NK-92 (cell line): Measurements from ENCODE around the gene CCNI.

ENCODE experiments used
- DNase-seq: peaks from one replicate; lab custom pipeline; 2025; ENCODE audit not compliant: unreplicated experiment; lab: John Stamatoyannopoulos, UW

Gene CCNI

DNA sequence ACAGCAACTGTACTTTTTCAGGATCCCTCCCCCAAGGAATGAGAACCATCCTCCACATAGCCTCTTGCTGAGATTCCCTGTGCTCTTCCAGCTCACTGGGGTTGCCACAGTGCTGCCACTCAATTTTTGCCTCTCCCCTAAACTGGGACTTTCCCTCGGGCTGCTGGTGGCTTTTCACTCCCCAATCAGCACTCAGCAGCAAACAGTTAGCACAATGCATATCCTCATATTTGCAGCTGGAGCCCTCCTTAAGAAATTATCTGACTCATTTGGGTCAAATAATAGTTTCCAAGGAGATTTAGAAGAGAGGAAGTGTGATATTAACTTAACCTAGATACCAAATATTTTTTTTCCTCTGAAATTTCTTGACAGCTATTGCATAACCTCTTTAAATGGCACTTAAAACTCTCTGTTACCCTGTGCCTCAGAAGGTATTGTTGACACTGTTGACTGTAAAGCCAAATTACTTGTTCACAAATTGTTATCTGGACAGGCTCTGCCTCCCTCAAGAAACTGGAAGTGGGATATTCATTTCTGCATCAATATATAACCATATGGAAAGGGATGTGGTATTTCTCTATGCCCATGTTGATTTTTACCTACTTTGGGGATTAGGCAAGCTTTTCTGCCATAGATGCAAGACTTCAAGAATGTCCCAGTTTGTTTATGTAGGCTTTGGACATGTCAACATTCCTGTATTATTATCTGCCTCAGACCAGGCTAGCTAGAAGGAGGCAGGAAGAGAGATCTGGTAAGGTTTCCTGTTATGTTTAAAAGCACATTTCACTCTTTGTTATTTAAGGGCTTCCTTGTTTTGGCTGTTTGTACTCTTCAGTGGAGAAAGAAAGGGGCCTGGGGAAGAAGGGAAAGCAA lies 68.2 kb downstream of the CCNI start:
- no peak for DNase-seq

GRCh38 chr4:77006753-77007353 lies 68.9 kb downstream of the CCNI start:
- DNase-seq, result no peak

DNA sequence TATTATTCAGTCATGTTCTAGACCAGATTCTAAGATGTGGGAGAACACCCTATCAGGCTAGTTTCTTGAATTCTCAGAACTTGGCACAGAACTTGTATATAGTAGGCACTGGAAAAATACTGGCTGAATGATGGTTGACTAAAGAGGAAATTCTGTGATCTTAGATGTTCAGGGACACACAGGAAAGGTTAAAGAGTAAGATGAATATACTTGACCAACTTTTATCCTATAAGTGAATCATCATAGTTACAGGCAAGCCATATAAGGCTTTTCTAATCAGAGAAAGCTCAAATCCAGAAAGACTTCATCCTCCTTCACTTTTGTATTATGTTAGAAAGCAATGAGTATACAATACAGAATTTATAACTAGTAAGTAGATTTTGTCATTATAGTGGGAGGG lies 72.4 kb downstream of the CCNI start:
- DNase-seq, result no peak

DNA sequence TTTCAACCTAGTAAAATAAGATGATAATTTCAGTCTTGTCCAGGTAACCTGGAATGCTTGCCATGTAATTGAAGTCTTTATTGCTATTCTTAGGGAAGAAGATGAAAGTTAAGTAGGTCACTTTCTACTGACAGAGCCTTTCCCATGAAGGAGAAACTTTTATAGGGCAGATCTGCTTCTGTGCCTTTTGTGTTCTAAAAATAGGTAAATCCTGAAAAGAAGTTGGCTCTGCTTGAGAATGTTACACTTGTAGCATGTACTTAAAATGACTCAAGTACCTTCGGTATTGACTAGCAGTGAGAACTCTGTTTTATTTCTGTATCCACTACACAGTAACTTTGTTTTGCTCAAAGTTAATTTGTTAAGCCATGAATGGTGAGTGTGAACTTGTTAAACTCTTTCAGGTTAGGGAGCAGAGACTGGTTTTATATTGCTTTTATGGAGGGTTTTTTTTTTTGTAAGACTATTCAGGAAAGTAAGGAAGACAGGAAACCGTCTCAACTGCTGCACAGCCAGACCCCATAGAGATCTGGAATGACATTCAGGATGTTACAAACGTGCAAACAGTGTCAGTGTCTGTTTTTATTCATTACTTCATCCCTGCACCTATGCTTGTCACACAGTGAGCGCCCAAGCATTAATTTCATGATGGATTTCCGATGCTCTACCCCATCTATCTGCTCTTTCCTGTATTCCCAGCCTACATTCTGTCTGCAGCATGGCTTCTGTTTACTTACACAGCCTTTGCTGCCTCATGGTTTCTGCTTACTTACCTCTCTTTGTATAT lies 73.3 kb downstream of the CCNI start:
- no peak for DNase-seq

DNA sequence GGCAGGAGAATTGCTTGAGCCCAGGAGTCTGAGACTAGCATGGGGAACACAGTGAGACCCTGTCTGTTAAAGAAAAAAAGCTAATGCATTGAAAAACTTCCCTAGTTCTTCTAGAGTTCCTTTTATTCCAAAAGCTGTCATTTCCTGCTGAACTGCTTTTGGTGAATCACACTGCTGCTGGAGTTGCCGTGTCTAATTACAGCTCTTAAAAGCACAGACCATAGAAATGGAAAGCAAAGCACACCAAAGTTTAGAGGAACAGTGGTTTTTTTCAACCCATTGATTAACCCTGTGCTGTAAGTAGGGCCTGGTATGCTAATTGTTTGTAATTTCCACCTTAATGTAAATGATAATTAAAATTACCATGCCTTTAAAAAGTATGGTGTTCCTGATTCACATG lies 73.9 kb downstream of the CCNI start:
- no peak for DNase-seq

- DNase-seq, result no peak
These were observed 77.4 kb downstream of the CCNI start for GRCh38 chr4:76998251-76998901.

DNA sequence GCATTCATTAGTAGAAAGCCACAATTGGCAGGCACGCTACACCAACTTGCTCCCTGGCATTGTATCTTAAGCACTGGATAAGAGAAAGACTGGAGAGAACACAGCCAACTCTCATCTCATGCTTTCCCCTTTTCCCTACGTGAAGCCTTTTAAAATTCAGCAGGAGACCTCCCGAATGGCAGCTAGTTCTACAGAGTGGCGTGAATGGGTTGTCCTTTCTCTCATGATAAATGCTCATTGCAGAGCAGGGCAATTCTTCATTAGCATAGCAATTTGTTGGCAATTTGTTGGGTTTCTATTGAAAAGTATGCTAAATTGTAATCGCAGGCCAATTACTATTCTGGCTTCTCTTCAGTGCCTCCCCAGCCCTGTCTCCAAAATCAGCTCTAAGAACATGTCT lies 78.3 kb downstream of the CCNI start:
- no peak for DNase-seq
